SK-N-SH (cell line): ENCODE data around the gene DCAF8L2.
"Not testable (repeated sequence)": the region's sequence is repeated elsewhere in the genome, so short reads cannot be mapped to it uniquely, and the experiment has no call there.

Source experiments
- CHD2 ChIP-seq: fragments of 150-350 bp; IDR thresholded peaks from 2 replicates; pipeline ENCODE4 v1.6.1; 2018; ENCODE audit warnings: low read length; ENCODE audit not compliant: partially characterized antibody
- EP300 ChIP-seq, 2 experiments: IDR thresholded peaks; 2 replicates each; pipeline versions ENCODE4 v1.4.0 to v1.6.1; 2012; ENCODE audit warnings: borderline replicate concordance in 1 of 2, low read depth in 1 of 2, low read length in 1 of 2
- FOXJ3 ChIP-seq: sonication (generic); formaldehyde crosslinking; IDR thresholded peaks from 2 replicates; pipeline ENCODE4 v1.5.1; 2020; ENCODE audit warnings: mild to moderate bottlenecking, missing genetic modification reagents
- MXI1 ChIP-seq: IDR thresholded peaks from 2 replicates; pipeline ENCODE4 v1.6.1; 2012; ENCODE audit warnings: mild to moderate bottlenecking, low read depth, low read length, improper control_type of control experiment
- NFIC ChIP-seq: IDR thresholded peaks from 2 replicates; pipeline ENCODE4 v1.4.0; 2012; ENCODE audit warnings: borderline replicate concordance
- POLR2AphosphoS5 ChIP-seq: IDR thresholded peaks from 2 replicates; pipeline ENCODE4 v1.6.1; 2012; ENCODE audit warnings: low read depth, low read length
- SIN3A ChIP-seq: IDR thresholded peaks from 2 replicates; pipeline ENCODE4 v1.6.1; 2012; ENCODE audit warnings: low read depth, mild to moderate bottlenecking, low read length, moderate library complexity, borderline replicate concordance
- SMC3 ChIP-seq: IDR thresholded peaks from 2 replicates; pipeline ENCODE4 v1.6.1; 2012; ENCODE audit warnings: low read depth, low read length, improper control_type of control experiment
- TAF1 ChIP-seq: IDR thresholded peaks from 2 replicates; pipeline ENCODE4 v1.6.1; 2012; ENCODE audit warnings: low read depth, mild to moderate bottlenecking, low read length, moderate library complexity, borderline replicate concordance
- USF1 ChIP-seq: IDR thresholded peaks from 2 replicates; pipeline ENCODE4 v1.4.0; 2012; ENCODE audit warnings: low read depth, borderline replicate concordance

DNA sequence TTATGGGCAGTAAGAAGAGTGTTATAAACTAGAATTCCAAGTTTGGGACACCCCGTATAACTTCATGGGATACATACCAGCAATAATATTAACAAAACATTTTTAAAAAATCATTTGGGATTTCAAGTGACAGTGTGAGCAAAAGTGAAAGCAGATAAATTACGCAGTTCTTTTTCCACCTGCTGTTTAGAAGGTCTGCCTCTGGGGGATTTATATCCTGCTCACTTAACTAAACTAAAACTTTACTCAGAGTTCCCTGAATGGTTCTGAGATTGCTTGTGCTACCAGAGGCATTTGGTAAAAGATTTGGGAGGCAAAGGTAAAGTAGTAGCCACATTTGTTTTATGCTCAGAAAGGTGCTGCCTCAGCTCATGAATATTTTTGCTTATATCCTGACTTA, 160.2 kb downstream of the DCAF8L2 start:
- not testable (repeated sequence) for TF ChIP-seq EP300 (IDR thresholded peaks at IDR 0.05; ENCODE audit: borderline replicate concordance in 1 of 2, low read depth in 1 of 2, low read length in 1 of 2); FOXJ3; USF1; CHD2; SIN3A; NFIC; SMC3; POLR2AphosphoS5; MXI1; TAF1
